ENCODE data around the gene USP36.

DNA sequence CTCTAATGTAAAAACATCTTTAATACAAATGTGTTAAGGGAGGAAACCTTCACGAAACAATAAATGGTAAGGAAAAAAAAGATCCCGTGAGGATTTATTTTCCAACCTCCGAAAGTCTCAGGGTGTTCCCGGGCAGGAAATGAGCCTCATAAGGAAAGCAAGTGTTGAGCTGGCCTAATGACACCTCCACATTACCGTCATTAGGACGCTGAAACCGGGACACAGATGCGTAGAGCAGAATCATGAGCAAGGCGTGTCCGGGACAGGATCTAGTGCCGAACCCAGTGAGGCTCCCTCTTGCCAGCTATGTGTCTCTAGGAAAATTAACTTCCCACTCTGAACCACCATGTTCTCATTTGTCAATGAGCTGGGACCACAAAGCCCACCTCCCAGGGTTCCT, 35.8 kb downstream of the USP36 start:
- TF ChIP-seq, protein P1, sequence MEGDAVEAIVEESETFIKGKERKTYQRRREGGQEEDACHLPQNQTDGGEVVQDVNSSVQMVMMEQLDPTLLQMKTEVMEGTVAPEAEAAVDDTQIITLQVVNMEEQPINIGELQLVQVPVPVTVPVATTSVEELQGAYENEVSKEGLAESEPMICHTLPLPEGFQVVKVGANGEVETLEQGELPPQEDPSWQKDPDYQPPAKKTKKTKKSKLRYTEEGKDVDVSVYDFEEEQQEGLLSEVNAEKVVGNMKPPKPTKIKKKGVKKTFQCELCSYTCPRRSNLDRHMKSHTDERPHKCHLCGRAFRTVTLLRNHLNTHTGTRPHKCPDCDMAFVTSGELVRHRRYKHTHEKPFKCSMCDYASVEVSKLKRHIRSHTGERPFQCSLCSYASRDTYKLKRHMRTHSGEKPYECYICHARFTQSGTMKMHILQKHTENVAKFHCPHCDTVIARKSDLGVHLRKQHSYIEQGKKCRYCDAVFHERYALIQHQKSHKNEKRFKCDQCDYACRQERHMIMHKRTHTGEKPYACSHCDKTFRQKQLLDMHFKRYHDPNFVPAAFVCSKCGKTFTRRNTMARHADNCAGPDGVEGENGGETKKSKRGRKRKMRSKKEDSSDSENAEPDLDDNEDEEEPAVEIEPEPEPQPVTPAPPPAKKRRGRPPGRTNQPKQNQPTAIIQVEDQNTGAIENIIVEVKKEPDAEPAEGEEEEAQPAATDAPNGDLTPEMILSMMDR (IDR thresholded peaks at IDR 0.05), result no peak
- TF ChIP-seq POLR2AphosphoS5 (IDR thresholded peaks at IDR 0.05; ENCODE audit: low read depth, low read length) (no peak), REST (IDR thresholded peaks at IDR 0.05; ENCODE audit: insufficient read depth in 1 of 2, low read depth in 2 of 2, low read length in 1 of 2) (no peak), TCF7L2 (IDR thresholded peaks at IDR 0.05; ENCODE audit: low read depth, low read length) (no peak)
